GM19023 (cell line): ENCODE measurements around the gene KRT77.
"Not testable (repeated sequence)": the region's sequence is repeated elsewhere in the genome, so short reads cannot be mapped to it uniquely, and the experiment has no call there.

ENCODE experiments used
- ATAC-seq: cut with Tn5 transposase; IDR thresholded peaks from one replicate; pipeline ENCODE4 v1.9.1; 2021; ENCODE audit warnings: mild to moderate bottlenecking, moderate library complexity; ENCODE audit not compliant: unreplicated experiment

The KRT77 gene

GRCh38 chr12:52724384-52724783 lies 21.1 kb upstream of the KRT77 start:
- ATAC-seq = no peak

- no peak for ATAC-seq
Observed at GRCh38 chr12:52722680-52723079, 19.4 kb upstream of the KRT77 start.

- no peak for ATAC-seq
Observed at GRCh38 chr12:52721838-52722470, 18.6 kb upstream of the KRT77 start.

- no peak for ATAC-seq
Observed at GRCh38 chr12:52720365-52720886, 17.1 kb upstream of the KRT77 start.

- ATAC-seq = no peak
Observed at GRCh38 chr12:52716061-52716460, 12.7 kb upstream of the KRT77 start.

- no peak for ATAC-seq
Observed at GRCh38 chr12:52715416-52715815, 12.1 kb upstream of the KRT77 start.

GRCh38 chr12:52714887-52715281 lies 11.6 kb upstream of the KRT77 start:
- ATAC-seq = no peak

GRCh38 chr12:52713960-52714886 lies 10.9 kb upstream of the KRT77 start:
- ATAC-seq = no peak

- ATAC-seq = not testable (repeated sequence)
Observed at GRCh38 chr12:52712122-52712521, 8.8 kb upstream of the KRT77 start.

- no peak for ATAC-seq
Observed at GRCh38 chr12:52710730-52711129, 7.4 kb upstream of the KRT77 start.

GRCh38 chr12:52708010-52708409 lies 4.7 kb upstream of the KRT77 start:
- ATAC-seq = no peak

- ATAC-seq = no peak
Observed at GRCh38 chr12:52704464-52704863, 1.1 kb upstream of the KRT77 start.

- ATAC-seq = no peak
Observed at GRCh38 chr12:52703878-52704277, 554 bp upstream of the KRT77 start.

- no peak for ATAC-seq
Observed at GRCh38 chr12:52702338-52702737, 986 bp downstream of the KRT77 start.

- ATAC-seq = no peak
Observed at GRCh38 chr12:52701281-52701680, 2.0 kb downstream of the KRT77 start.

GRCh38 chr12:52699960-52700359 lies 3.4 kb downstream of the KRT77 start:
- no peak for ATAC-seq

GRCh38 chr12:52699373-52699772 lies 4.0 kb downstream of the KRT77 start:
- no peak for ATAC-seq

GRCh38 chr12:52698651-52699340 lies 4.5 kb downstream of the KRT77 start:
- ATAC-seq = no peak

GRCh38 chr12:52697058-52697582 lies 6.2 kb downstream of the KRT77 start:
- no peak for ATAC-seq

- ATAC-seq = no peak
Observed at GRCh38 chr12:52696588-52696987, 6.7 kb downstream of the KRT77 start.

- ATAC-seq = no peak
Observed at GRCh38 chr12:52695039-52695438, 8.3 kb downstream of the KRT77 start.
